GM18873 (cell line): ENCODE data around the gene RAB31.

Experiments
- ATAC-seq: cut with Tn5 transposase; IDR thresholded peaks from one replicate; pipeline ENCODE4 v1.9.1; 2021; ENCODE audit warnings: mild to moderate bottlenecking, moderate library complexity, moderate number of reproducible peaks; ENCODE audit not compliant: unreplicated experiment, low FRiP score

RAB31 gene

GRCh38 chr18:9831036-9831722 is 123.1 kb downstream of the RAB31 start:
- no peak for ATAC-seq

GRCh38 chr18:9831723-9832199 is 123.7 kb downstream of the RAB31 start:
- ATAC-seq: no peak

- no peak for ATAC-seq
These were observed 124.8 kb downstream of the RAB31 start for GRCh38 chr18:9832871-9833270.

- no peak for ATAC-seq
These were observed 126.5 kb downstream of the RAB31 start for GRCh38 chr18:9834551-9834950.

- ATAC-seq: no peak
These were observed 127.1 kb downstream of the RAB31 start for GRCh38 chr18:9835113-9835755.

GRCh38 chr18:9835825-9836224 is 127.7 kb downstream of the RAB31 start:
- no peak for ATAC-seq

- no peak for ATAC-seq
These were observed 130.2 kb downstream of the RAB31 start for GRCh38 chr18:9838144-9838877.

- ATAC-seq: no peak
These were observed 131.1 kb downstream of the RAB31 start for GRCh38 chr18:9839211-9839610.

GRCh38 chr18:9839853-9840252 is 131.8 kb downstream of the RAB31 start:
- ATAC-seq: no peak

GRCh38 chr18:9841752-9842151 is 133.7 kb downstream of the RAB31 start:
- no peak for ATAC-seq

- ATAC-seq: no peak
These were observed 134.3 kb downstream of the RAB31 start for GRCh38 chr18:9842448-9842847.

GRCh38 chr18:9845256-9845655 is 137.2 kb downstream of the RAB31 start:
- no peak for ATAC-seq

GRCh38 chr18:9846162-9846925 is 138.2 kb downstream of the RAB31 start:
- ATAC-seq: no peak

- ATAC-seq: no peak
These were observed 140.2 kb downstream of the RAB31 start for GRCh38 chr18:9848170-9848879.

GRCh38 chr18:9849407-9850283 is 141.5 kb downstream of the RAB31 start:
- no peak for ATAC-seq

- ATAC-seq: no peak
These were observed 142.2 kb downstream of the RAB31 start for GRCh38 chr18:9850309-9850708.

- ATAC-seq: no peak
These were observed 143.4 kb downstream of the RAB31 start for GRCh38 chr18:9851511-9851910.

GRCh38 chr18:9852266-9853081 is 144.4 kb downstream of the RAB31 start:
- ATAC-seq: no peak
